KOPT-K1 (cell line): Measurements from ENCODE around the gene SCYL1.
"Not testable (repeated sequence)": the region's sequence is repeated elsewhere in the genome, so short reads cannot be mapped to it uniquely, and the experiment has no call there.

Experiments
- H3K27ac ChIP-seq: fragments of 200-600 bp; sonication (generic); 2 replicates; pipeline ENCODE4 v1.5.1; 2016; ENCODE audit warnings: antibody characterized with exemption, mild to moderate bottlenecking, low read depth, low read length; ENCODE audit not compliant: poor library complexity, severe bottlenecking
- H3K36me3 ChIP-seq: fragments of 200-600 bp; sonication (generic); 2 replicates; pipeline ENCODE4 v1.5.1; 2017; ENCODE audit warnings: antibody characterized with exemption, mild to moderate bottlenecking, low read length, moderate library complexity; ENCODE audit not compliant: insufficient read depth
- H3K9me3 ChIP-seq: fragments of 200-600 bp; sonication (generic); 2 replicates; pipeline ENCODE4 v1.5.1; 2017; ENCODE audit warnings: antibody characterized with exemption, low read length, mild to moderate bottlenecking; ENCODE audit not compliant: insufficient read depth, poor library complexity, severe bottlenecking

Gene SCYL1

GRCh38 chr11:65558930-65559509 is 34.1 kb downstream of the SCYL1 start:
- H3K27ac ChIP-seq, result no peak overlapping the region
- no peaks in the 10 kb centered on the region for H3K9me3 ChIP-seq
- no peaks in the 10 kb centered on the region for H3K36me3 ChIP-seq

DNA sequence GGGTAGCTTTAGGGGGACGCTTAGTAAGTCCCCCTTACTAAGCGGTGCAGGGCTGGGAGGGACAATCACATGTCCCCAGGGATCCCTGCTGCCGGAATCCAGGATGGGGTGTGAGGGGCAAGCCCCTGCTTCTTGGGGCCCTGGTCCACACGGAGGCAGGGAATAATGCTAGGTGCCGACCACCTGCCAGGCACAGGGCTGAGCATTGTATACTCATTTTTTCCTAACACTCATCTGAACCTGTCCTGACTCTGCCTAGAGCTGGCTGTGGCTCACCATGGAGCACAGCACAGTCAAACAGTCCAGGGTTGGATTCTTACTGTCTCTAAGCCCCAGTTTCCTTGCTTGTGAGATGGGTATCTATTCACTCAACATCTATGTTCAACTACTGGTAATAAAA is 34.7 kb downstream of the SCYL1 start:
- H3K9me3 ChIP-seq, result no peaks in the 10 kb centered on the region
- H3K36me3 ChIP-seq, result no peaks in the 10 kb centered on the region
- no peak overlapping the region for H3K27ac ChIP-seq

DNA sequence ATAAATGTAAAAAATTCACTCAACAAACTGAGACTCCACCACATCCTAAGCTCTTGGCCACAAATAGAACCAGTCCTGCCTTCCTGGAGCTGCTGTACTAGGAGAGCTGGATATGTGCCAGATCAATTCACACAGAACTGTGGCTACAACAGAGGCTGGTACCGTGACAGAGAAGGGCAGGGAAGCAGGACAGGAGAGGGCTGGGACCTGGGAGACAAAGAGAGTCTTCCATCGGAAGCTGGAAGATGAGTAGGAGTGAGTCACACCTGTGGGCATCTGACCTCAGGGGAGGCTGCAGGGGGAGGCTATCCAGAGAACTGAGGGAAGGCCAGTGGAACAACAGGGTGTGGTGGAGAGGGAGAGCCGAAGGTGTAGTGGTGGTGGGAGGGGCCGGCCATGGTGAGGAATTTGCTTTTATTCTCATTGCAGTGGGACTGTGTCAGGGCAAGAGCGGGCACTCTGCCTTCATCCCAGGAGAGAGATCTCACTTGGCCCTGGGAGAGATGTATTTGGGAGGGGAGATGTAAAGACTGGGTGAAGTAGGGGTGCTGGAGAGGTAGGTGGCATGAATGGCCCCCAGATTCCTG is 35.2 kb downstream of the SCYL1 start:
- Histone ChIP-seq H3K36me3 (no peaks in the 10 kb centered on the region), H3K9me3 (no peaks in the 10 kb centered on the region), H3K27ac (no peak overlapping the region)

DNA sequence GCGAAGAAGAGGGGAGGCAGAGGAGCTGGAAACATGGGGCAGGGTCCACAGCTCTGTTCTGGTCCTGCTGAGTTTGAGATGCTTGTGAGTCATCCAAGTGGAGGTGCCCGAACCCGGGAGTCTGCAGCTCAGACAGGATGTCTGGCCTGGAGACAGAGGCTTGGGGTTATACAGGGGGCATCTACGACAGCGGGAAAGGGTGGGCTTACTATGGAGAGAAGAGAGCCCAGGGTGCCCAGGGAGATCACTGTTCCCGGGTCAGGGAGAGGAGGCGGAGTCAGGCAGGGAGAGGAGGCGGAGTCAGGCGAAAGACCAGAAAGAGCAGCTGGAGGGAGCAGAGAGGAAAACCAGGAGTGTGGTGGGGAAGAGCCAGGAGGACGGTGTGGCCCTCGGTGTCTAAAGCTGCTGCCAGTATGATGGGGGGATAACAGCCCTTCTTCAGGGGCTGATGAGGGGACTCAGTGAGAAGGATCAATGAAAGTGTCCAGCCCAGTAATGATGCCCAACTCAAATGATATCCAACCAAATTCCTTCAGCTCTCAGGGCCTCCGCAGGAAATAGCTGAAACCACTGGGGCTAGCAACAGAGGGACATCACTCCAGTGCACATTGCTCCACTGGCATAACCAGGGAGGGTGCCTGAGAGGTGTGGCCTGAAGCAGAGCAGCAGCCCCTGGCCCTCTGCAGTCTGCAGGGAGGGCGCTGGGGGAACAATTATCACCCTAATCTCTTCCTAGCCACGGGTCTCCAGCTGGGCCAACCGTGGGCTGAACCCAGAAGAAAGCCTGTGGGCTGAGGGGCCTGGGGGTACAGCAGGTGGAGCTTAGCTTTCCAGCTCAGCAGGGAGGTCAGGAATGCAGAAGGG is 35.9 kb downstream of the SCYL1 start:
- Histone ChIP-seq H3K9me3 (no peaks in the 10 kb centered on the region), H3K36me3 (no peaks in the 10 kb centered on the region), H3K27ac (peak overlapping the region; percentile 19)

DNA sequence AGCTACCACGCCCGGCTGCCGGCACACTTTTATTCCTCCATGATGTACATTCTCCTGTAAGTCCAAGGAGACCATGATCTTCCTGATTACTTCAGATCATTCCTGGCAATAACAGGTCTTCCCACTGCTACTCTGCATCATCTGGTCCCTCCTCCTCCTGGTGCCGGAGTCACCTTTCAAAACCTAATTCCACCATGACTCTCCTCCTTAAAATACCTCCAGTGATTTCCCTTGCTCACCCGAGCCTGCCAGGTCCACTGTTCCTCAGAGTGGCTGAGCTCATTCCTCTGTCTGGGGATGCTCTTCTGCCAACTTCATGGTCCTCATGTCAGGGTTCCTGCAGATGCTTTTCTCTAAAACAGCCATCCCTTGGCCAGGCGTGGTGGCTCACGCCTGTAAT is 37.1 kb downstream of the SCYL1 start:
- Histone ChIP-seq H3K9me3 (no peaks in the 10 kb centered on the region), H3K36me3 (0 out of 2 replicates have a peak, but pooled peaks cover 6% of the 10 kb centered on the region), H3K27ac (no peak overlapping the region)

DNA sequence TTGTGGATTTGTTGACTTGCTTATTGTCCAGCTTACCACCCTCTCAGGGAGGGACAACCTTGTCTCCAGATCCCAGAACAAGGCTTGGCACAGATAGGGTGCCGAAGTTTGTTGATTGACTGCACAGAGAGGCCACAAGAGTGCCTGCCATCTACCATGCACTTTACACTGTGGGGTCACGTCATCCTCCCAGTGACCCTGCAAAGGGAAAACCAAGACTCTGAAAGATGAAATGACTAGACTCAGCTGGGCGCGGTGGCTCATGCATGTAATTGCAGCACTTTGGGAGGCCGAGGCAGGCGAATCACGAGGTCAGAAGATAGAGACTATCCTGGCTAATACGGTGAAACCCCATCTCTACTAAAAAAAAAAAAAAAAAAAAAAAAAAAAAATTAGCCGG is 37.9 kb downstream of the SCYL1 start:
- H3K9me3 ChIP-seq, result no peaks in the 10 kb centered on the region
- no peak overlapping the region for H3K27ac ChIP-seq
- 0 out of 2 replicates have a peak, but pooled peaks cover 6% of the 10 kb centered on the region for H3K36me3 ChIP-seq

DNA sequence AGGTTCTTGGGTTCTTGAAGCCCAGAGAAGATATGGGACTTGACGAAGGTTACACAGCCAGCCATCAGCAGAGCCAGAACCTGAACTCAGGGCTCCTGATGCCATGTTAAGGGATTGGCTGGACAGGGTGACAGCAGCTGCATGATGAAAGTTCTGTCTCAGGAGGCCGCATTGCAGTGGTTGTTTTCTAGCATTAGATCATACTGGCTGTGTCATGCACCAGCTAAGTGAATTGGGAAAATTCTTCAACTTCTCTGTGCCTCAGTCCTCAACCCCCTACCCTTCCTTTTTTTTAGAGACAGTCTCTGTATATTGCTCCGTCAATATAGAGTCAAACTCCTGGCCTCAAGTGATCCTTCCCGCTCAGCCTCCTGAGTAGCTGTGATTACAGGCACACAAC is 38.7 kb downstream of the SCYL1 start:
- H3K9me3 ChIP-seq, result no peaks in the 10 kb centered on the region

GRCh38 chr11:65564879-65565559 is 40.1 kb downstream of the SCYL1 start:
- not testable (repeated sequence) for H3K36me3 ChIP-seq, H3K9me3 ChIP-seq
- H3K27ac ChIP-seq, result peak overlapping the region; percentile 41

More for the DNA sequence above, 38.7 kb downstream of the SCYL1 start:
- Histone ChIP-seq H3K27ac (no peak overlapping the region), H3K36me3 (0 out of 2 replicates have a peak, but pooled peaks cover 6% of the 10 kb centered on the region)

- Histone ChIP-seq H3K36me3 (0 out of 2 replicates have a peak, but pooled peaks cover 6% of the 10 kb centered on the region), H3K9me3 (no peaks in the 10 kb centered on the region), H3K27ac (peak overlapping the region; percentile 41)
Observed at GRCh38 chr11:65565624-65566453, 41.0 kb downstream of the SCYL1 start.

DNA sequence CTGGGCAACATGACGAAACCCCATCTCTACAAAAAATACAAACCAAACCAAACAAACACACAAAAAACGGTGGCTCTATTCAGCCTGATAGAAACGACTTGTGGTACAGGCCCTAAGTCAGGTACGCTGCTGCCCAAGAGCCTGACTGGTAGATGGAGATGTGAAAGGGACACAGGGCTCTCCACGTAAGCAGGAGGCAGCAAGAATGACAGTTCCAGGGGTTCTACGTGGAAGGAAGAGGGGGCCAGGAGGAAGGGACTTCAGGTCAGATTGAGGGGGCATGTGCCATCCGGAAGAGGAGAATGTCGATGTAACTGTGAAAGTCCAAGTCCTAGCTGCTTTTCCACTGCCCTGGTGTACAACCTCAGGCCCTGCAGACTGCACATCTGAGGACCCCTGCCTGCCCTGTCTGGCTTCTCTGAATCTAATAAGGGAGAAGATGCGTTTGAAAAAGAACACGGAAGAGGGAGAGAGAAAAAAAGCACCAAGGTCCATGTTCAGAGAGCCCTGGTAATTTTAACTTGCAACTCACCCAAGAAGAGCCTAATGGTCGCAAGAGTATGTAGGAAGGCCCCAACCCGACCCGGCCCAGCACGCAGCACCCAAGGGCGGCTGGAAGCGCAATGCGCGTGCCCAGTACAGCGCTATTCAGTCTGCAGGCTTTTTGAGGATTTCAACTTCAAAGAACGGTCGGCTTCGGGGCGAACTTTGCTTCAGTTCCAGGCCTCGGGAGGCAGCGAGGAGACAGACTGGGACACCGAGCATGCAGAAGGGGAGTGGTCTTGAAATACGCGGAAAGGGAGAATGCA is 44.5 kb downstream of the SCYL1 start:
- Histone ChIP-seq H3K27ac (peak overlapping the region; percentile 81), H3K36me3 (0 out of 2 replicates have a peak, but pooled peaks cover 6% of the 10 kb centered on the region), H3K9me3 (no peaks in the 10 kb centered on the region)

DNA sequence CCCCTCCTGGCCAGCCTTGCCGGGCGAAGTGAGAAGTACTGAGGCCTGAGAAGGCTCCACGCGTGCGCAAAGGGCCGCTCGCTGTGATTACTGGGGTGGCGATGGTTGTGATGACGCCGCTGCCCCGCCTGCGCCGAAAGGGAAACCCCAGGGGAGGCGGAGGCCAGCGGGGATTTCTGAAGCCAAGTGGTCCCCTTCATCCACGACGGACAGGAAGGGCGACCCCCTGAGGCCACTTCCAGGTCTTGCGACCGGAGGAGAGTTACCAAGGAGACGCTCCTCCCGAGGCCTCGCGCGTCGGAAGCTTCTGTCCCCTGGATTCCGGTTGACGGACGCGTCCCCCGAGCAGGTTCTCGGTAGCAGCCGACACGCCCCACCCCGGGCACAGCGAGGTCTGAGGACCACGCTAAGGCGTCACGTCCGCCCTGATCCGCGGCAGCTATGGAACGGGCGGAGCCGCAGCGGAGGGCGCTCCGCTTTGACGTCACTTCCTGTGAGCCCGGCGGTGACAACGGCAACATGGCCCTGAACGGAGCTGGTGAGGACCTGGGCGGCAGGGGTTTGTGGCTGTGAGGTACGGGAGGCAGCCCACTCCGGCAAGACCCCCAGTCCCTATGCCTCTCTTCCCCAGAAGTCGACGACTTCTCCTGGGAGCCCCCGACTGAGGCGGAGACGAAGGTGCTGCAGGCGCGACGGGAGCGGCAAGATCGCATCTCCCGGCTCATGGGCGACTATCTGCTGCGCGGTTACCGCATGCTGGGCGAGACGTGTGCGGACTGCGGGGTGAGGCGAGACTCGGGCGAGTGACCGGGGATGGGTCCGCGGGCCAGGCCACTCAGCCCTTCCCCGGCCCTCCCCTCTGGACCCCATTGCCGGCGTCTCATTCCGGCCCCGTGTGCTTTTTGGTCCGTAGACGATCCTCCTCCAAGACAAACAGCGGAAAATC is 45.4 kb downstream of the SCYL1 start, which contains the start of gene ZNRD2:
Gene ZNRD2, plus strand, starts transcription at position 505 of the 946 bp plus-strand sequence. Its CDS starts 15 bp downstream, at position 520.
- Histone ChIP-seq H3K36me3 (0 out of 2 replicates have a peak, but pooled peaks cover 6% of the 10 kb centered on the region), H3K27ac (peak within 1 kb of the TSS; percentile 81), H3K9me3 (no peaks in the 10 kb centered on the region)

DNA sequence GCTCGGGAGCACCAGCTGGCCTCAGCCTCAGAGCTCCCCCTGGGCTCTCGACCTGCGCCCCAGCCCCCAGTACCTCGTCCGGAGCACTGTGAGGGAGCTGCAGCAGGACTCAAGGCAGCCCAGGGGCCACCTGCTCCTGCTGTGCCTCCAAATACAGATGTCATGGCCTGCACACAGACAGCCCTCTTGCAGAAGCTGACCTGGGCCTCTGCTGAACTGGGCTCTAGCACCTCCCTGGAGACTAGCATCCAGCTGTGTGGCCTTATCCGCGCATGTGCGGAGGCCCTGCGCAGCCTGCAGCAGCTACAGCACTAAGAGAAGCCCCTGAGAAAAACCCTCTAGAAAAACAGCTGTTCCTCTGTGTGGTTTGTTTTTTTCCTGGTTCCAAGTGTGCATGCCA is 46.5 kb downstream of the SCYL1 start:
- H3K27ac ChIP-seq, result peak overlapping the region; percentile 81
- no peaks in the 10 kb centered on the region for H3K9me3 ChIP-seq
- H3K36me3 ChIP-seq, result 0 out of 2 replicates have a peak, but pooled peaks cover 6% of the 10 kb centered on the region

DNA sequence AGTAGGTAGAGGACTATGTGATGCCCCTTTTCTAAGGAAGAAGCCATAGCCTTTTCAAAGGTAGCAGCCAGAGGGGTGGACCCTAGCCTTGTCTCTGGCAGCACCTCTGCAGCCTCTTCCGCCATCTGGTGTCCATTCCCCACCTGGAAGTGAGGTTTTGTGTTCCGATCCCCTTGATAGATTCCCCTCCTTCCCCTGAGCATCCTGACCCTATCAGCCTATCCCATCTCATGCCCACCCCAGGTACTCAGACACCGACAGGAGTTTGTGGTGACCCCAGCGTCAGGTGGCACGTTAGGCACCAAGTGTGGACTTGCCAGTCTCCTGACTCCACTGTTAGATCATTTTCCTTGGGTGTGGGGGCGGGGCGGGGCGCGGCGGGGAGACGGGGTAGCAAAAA is 47.1 kb downstream of the SCYL1 start:
- H3K36me3 ChIP-seq, result 0 out of 2 replicates have a peak, but pooled peaks cover under 1% of the 10 kb centered on the region
- H3K27ac ChIP-seq, result peak overlapping the region; percentile 62
- H3K9me3 ChIP-seq, result no peaks in the 10 kb centered on the region
